Omental fat pad (tissue), 4 donors: ENCODE results near the gene CCDC110. TPM values are rescaled to one million over a fixed set of nuclear protein-coding genes. Genes with fewer than 3 reads are reported as not detected.
"Not testable (repeated sequence)": the region's sequence is repeated elsewhere in the genome, so short reads cannot be mapped to it uniquely, and the experiment has no call there.

Experiments used
- ATAC-seq: fragments of 150-250 bp; one replicate; pipeline ENCODE4 v1.9.1; 2016; ENCODE audit warnings: mild to moderate bottlenecking, moderate library complexity; ENCODE audit not compliant: low FRiP score
- DNase-seq: peaks from one replicate; pipeline ENCODE4 v3.0.0-alpha.2; 2019; ENCODE audit warnings: low spot score
- CTCF ChIP-seq, 3 donors: fragments of 450-650 bp; IDR thresholded peaks; one replicate each; pipeline ENCODE4 v1.5.1; 2016 to 2017; ENCODE audit warnings: antibody characterized with exemption in 3 of 3, mild to moderate bottlenecking in 3 of 3, moderate library complexity in 2 of 3
- total RNA-seq, 4 donors: library from RNA; depleted of rRNA; stranded (reverse); fragments of >200 nt; gene quantifications; one replicate each; pipeline ENCODE4 v1.1.0, GENCODE V29; 2016

Gene CCDC110
- total RNA-seq, 4 donors from 2014 or later = 0.19 to 2.8 (median 0.36) TPM

- DNase-seq (no peak), ATAC-seq (no peak)
- TF ChIP-seq CTCF (IDR thresholded peaks at IDR 0.05) = no peak
These were observed 42.1 kb upstream of the CCDC110 start for GRCh38 chr4:185513489-185514181.

GRCh38 chr4:185512516-185512915 lies 41.0 kb upstream of the CCDC110 start:
- ATAC-seq (no peak), DNase-seq (no peak)
- TF ChIP-seq CTCF (IDR thresholded peaks at IDR 0.05) = no peak

- ATAC-seq, DNase-seq: not testable (repeated sequence)
These were observed 39.7 kb upstream of the CCDC110 start for GRCh38 chr4:185511243-185511642.

GRCh38 chr4:185510806-185511205 lies 39.3 kb upstream of the CCDC110 start:
- ATAC-seq (no peak), DNase-seq (no peak)
- no peak for TF ChIP-seq CTCF (IDR thresholded peaks at IDR 0.05)

GRCh38 chr4:185508181-185508580 lies 36.6 kb upstream of the CCDC110 start:
- DNase-seq = no peak
- no peak for ATAC-seq
- TF ChIP-seq CTCF (IDR thresholded peaks at IDR 0.05) = no peak

GRCh38 chr4:185506422-185506821 lies 34.9 kb upstream of the CCDC110 start:
- ATAC-seq = no peak
- DNase-seq = no peak
- TF ChIP-seq CTCF (IDR thresholded peaks at IDR 0.05) = no peak

GRCh38 chr4:185504098-185505047 lies 32.8 kb upstream of the CCDC110 start:
- DNase-seq (no peak), ATAC-seq (peak; percentile 59)
- no peak for TF ChIP-seq CTCF (IDR thresholded peaks at IDR 0.05)
